HG03439 (cell line): ENCODE measurements around the gene ABCC4.

Experiments used
- ATAC-seq: cut with Tn5 transposase; IDR thresholded peaks from one replicate; pipeline ENCODE4 v1.9.1; 2021; ENCODE audit warnings: mild to moderate bottlenecking, moderate library complexity; ENCODE audit not compliant: unreplicated experiment

The ABCC4 gene

GRCh38 chr13:95235199-95235756 is 66.0 kb downstream of the ABCC4 start:
- ATAC-seq, result no peak

GRCh38 chr13:95234242-95234641 is 67.0 kb downstream of the ABCC4 start:
- ATAC-seq, result peak; percentile 57

DNA sequence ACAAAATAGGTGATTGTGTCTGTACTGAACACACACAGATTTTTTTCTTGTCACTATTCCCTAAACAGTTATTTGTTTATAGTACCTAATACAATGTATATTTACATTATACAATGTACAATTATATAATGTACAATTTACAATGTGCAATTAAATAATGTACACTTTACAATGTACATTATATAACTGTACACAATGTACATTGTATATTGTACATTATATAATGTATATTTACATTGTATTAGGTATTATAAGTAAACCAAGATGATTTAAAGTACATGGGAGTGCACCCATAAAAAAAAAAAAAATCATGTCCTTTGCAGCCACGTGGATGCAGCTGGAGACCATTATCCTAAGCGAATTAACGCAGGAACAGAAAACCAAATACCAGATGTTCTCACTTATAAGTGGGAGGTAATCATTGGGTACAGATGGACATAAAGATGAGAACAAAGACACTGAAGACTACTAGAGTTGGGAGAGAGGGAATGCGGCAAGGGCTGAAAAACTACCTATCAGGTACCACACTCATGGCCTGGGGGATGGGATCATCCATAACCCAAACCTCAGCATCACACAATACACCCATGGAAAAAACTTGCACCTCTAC is 68.1 kb downstream of the ABCC4 start:
- no peak for ATAC-seq

DNA sequence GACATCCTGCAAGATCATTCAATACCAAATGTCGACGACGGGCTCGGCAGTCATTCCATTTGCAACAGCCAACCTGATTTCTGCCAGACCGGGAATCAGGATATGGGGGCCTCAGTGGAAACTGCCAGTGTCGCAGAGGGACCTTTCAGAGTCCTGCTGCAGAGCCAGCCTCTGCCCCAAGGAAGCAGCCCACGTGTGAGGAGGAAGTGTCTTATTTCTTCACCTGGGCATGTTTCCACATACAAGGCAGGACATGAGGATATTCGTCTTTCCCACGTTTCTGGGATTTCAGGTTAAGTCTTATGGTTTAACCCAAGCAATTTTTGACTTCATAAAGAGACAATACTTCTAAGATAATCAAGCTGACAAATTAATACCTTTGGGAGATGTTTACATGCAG is 69.9 kb downstream of the ABCC4 start:
- no peak for ATAC-seq

DNA sequence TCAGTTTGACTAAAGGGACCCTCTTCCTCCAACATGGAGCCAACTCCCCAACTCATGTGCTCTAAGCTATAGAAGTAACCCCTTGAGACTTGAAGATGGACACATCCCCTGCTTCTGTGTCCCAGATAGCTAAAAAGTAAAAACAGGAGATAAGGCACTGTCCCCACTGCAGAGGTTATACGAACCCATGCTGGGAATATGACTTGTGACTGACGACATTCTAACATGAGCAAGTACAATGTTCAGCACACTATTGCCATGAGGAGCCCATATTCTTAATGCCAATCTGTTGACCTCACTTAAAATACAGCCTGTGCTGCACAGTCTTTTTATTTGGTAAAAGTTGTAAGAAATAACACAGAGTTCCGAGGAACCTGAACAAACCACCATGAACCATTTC is 71.4 kb downstream of the ABCC4 start:
- ATAC-seq, result no peak

GRCh38 chr13:95228130-95228529 is 73.1 kb downstream of the ABCC4 start:
- no peak for ATAC-seq

GRCh38 chr13:95226932-95227695 is 74.1 kb downstream of the ABCC4 start:
- peak; percentile 85 for ATAC-seq

DNA sequence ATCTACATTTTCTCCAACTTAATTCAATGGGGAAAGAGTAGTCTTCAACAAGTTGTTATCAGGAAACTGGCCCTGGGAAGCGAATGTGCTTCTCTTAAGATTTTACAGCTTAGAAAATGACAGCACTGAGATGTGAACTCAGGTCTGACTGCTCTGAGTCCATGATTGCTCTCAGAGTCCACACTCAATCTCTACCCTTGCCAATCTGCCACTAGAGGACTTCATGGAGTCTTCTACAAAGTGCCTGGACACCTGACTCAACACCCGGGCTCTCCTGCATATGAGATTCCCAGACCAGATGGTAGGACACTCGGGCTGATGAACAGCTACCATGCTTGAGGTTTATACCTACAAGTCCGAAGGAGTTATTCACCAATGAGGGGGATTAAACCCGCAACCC is 74.8 kb downstream of the ABCC4 start:
- peak; percentile 37 for ATAC-seq

DNA sequence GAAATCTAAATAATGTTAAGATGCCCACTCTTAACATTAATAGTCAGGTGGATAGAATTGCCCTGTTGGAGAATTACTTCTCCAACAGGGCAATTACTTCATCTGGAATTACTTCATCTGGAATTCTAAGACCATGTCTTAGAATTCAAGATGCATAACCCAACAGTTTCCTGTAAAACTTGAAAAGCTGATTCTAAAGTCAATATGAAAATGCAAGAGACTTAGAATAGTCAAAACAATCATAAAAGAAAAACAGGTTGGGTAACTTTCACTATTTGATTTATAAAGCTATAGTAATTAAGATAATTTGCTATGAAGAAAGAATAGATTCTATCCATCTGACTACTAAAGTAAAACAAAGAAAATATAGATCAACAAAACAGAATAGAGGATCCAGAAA is 75.2 kb downstream of the ABCC4 start:
- ATAC-seq, result no peak

DNA sequence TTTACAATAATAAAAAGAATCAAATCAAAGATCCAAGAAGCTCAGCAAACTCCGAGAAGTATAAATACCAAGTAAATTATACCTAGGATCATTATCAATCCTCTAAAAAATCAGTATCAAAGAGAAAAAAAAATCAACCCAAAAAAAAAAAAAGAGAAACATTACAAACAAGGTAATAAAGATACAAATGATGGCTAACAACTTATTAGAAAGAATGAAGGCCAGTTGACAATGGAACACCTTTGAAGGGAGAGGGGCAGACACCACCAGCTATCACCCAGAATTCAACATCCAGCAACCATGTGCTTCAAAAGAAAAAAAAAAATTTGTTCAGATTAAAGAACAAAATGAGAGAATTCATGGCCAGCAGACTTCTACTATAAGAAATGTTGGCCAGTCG is 77.2 kb downstream of the ABCC4 start:
- ATAC-seq, result no peak

GRCh38 chr13:95222733-95223018 is 78.6 kb downstream of the ABCC4 start:
- ATAC-seq, result peak; percentile 39

DNA sequence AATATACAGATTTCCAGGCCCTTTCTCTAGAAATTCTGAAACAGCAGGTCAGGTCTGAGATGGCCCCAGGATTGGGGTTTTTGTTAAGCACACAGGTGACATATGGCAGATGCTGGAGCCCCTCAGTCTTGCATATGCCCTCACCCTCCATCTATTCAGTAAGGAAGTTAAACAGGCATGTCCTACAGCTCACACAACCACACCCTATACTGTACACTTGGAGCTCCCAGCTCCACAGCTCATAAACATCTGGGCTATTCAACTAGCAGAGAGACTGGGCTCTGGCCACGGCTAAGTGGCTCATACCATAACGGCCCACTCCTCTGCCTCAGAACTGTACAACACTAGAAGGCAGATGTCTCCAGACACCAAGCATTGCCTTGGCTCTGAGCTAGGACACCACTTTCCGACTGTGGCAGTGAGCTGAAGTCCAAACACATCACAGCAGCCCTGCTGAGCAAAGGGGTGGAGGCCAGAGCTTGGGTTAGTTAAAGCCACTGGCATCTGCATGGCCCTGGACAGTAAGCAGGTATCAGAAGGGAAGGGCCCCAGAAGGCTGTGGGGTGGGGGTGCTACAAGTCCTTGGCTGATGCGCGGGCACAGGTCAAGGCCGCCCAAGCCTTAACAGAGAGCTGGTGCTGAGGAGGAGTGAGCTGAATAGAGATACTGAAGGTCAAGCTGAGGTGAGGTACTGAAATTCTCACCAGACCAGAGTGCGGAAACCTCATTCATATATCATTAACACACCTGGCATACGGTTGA is 79.1 kb downstream of the ABCC4 start:
- ATAC-seq, result peak; percentile 47

- no peak for ATAC-seq
Observed at GRCh38 chr13:95220611-95221010, 80.6 kb downstream of the ABCC4 start.

GRCh38 chr13:95217920-95218830 is 83.1 kb downstream of the ABCC4 start:
- ATAC-seq, result no peak

- no peak for ATAC-seq
Observed at GRCh38 chr13:95216182-95216581, 85.1 kb downstream of the ABCC4 start.

GRCh38 chr13:95212983-95213850 is 88.0 kb downstream of the ABCC4 start:
- no peak for ATAC-seq

- no peak for ATAC-seq
Observed at GRCh38 chr13:95209109-95209508, 92.1 kb downstream of the ABCC4 start.

GRCh38 chr13:95207769-95208366 is 93.4 kb downstream of the ABCC4 start:
- ATAC-seq, result peak; percentile 90

GRCh38 chr13:95206116-95206515 is 95.1 kb downstream of the ABCC4 start:
- ATAC-seq, result no peak
